NCI-H2081 treated with DMSO at 0.1 percent for 48 hours (cell line): Measurements from ENCODE around the gene AFDN.

Experiments used
- DNase-seq: peaks from one replicate; lab custom pipeline; 2025; lab: John Stamatoyannopoulos, UW

AFDN gene

DNA sequence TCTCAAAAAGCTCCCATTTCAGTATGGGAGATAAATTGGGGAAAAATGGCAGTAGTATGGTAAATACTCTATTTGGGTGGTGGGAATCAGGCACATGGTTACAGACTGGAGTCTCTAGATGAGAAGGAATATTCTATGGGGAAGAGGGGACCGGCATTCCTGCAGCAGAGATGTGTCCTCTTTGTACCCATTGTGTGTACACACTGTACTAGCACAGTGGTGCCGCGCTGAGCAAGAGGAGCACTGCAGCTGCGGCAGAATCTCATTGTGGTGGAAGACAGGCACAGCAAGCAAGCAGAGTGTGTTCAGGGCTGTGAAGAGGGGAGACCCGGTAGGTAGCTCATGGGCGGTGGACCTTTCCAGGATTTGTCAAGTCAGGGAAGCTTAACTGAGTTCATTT is 13.0 kb downstream of the AFDN start:
- DNase-seq: no peak

DNA sequence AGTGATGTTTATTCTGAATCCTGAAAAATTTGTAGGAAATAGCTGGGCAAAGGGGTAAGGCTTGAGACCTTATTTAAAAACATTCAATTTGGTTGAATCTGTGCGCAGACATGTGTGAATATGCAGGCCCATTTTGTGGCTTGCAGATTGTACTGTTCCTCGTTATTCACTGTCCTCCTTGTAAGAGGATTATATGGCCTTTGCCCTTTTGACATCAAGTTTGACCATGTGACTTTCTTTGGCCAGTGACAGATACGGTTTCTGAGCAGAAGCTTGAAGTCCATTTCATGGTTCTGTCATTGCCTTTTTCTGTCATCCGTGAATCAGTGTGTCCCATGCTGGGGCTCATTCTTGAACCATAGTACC is 13.4 kb downstream of the AFDN start:
- no peak for DNase-seq

DNA sequence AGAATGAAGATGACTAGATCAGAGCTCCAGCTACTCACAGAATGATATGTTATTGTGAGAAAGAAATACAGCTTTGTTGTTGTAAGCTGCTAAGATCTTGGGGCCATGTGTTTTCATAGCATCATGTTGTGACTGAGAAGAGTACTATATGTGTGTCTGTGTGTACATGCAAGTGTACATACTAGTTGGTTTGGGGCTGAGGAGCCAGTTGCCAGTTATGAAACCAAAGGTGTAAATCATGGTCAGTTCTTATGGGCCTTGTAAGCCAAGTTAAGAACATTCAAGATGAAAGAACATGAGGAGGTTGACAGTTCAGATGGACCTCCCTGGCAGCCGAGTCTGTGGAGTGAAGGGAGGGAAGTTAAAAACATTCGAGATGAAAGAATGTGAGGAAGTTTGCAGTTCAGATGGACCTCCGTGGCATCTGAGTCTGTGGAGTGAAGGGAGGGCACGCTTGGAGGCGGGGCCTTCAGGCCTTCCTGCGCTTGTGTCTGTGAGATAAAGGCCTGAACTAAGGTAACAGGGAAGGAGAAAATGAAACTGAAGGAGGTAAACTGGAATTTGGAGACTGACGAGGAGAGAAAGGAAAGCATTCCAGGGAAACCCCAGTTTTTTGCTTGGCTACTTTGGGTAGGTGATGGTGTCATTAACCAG is 13.9 kb downstream of the AFDN start:
- DNase-seq: no peak

DNA sequence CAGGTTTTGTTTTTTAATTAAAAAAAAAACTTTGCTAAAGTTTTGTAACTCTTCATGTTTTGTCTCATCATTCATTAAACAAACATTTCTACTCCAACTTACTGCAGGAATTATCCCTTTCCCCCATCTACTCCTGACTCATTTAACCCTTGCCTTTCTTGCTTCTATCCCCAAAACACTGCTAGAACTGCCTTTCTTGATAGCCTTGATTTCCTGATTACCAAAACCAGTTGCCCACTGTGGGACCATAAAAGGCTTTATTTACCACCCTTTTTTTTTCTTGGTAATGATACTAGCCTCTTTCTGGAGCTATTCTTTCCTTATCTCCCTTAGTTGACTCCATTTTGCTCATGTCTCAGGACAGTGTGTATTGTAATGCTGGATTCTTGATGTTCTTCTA is 15.3 kb downstream of the AFDN start:
- DNase-seq: no peak

GRCh38 chr6:167842457-167842856 is 15.7 kb downstream of the AFDN start:
- no peak for DNase-seq

DNA sequence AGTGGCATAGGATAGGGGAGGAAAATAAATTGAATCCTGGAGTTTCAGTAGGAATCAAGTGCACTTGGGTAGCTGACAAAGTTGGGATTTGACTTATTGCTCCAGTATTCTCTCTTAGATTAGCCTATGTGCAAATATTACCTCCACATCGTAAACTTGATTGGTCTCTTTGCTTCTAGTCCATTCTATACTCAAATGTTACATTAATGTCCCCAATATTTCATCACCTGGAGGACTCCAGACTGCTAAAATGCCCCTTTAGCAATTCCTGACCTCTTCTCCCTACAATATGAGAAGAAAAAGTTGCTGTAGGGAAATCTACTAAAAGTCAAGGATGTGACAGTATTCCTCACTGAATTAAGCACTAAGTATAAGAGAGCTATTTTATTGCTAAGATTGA is 16.3 kb downstream of the AFDN start:
- no peak for DNase-seq

GRCh38 chr6:167845856-167846255 is 19.1 kb downstream of the AFDN start:
- no peak for DNase-seq

- DNase-seq: no peak
These were observed 20.4 kb downstream of the AFDN start for GRCh38 chr6:167846997-167847606.

- no peak for DNase-seq
These were observed 21.2 kb downstream of the AFDN start for GRCh38 chr6:167847936-167848335.

- DNase-seq: no peak
These were observed 22.1 kb downstream of the AFDN start for GRCh38 chr6:167848783-167849182.

GRCh38 chr6:167849846-167850459 is 23.2 kb downstream of the AFDN start:
- DNase-seq: no peak

DNA sequence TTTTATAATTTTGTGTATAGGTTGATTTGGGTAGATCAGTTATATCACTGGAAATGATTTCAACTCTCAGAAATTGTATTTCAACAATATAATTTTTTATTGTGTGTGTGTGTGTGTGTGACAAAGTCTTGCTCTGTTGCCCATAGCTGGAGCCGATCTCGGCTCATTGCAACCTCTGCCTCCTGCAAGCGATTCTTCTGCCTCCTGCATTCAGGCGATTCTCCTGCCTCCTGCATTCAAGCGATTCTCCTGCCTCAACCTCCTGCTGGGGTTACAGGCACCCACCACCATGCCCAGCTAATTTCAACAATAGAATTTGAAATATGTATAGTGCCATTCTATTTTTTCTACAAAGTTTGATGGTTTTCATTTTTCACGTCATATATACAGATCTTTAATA is 24.1 kb downstream of the AFDN start:
- no peak for DNase-seq

DNA sequence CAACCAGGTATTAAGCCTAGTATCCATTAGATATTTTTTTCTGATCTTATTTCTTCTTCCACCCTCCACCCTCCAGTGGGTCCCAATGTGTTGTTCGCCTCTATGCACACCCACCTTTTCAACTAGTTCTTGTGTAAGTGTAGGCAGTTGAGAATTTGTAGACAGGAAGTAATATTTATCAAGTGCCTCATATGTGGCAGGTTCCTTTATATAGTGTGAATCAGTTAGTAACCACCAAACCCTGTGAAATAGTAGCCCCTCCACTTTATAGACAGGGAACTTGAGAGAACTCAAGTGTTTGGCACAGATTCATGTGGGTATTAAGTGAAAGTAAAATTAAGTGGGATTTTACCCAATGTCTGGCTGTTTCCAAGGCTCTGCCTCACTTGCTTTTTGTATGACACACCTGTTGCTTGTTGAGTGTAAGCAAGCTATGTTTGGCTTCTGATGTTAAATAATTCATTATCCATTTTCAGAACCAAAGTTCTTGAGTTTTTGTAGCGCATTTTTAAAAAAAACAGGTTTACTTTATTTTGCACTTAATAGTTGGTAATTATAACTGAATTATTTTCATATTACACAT is 24.8 kb downstream of the AFDN start:
- DNase-seq: no peak

GRCh38 chr6:167855825-167856425 is 29.2 kb downstream of the AFDN start:
- no peak for DNase-seq

DNA sequence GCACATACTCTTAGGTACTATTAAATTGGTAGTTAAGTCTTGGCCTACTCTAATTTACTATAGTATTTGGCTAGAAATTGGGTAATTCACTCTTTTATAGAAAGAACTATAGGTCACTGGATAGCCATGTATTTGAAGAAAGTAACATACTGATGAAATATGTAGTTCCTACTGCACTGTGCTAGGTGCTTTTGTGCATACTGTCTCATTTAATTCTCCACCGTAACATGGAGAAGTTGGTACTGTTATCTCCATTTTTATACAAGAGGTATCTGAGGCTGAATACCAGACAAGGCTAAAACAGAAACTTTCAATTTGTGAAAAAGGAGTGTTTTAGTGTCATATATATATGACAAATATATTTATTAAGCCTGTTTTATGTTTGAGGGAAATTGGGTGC is 29.8 kb downstream of the AFDN start:
- DNase-seq: no peak

- no peak for DNase-seq
These were observed 30.4 kb downstream of the AFDN start for GRCh38 chr6:167856999-167857660.

- DNase-seq: no peak
These were observed 31.4 kb downstream of the AFDN start for GRCh38 chr6:167858086-167858591.

DNA sequence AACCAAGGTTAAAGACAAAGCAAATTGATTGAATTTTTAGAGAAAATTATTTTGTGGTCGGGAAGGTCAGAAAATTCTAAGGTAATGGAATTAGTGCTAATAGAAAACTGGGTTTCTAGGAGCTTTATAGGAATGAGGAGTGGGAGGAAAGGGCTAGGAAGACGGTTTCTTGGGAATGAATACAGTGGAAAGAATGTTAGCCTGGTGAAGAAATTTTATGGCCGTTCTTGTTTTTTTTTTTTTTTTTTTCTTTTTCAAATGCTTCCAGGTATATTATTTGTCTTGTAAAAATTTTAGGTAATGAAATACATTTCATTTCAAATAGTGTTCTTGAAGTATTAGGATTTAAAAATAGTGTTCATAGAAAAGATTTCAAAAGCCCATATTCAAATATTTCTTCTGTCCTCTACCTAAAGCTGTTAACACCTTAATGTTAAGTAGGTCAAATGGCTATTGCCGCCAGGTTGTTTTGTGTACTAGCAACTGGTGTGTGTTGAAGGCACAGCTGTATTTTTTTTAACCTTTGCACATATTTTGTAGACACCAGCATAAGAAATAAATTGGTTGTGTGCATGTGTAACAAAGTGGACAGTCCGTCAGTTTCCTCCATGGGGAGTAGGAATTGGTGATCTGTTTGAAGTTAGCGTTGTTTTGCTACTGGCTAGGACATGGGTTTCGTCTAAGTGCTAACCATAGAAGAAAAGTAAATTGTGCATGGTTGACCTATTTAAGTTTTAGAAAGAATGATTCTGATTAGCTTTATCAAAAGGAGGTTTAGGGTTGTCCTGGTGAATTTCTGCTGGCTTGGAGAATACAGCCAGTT is 32.3 kb downstream of the AFDN start:
- DNase-seq: no peak

GRCh38 chr6:167860550-167861226 is 34.0 kb downstream of the AFDN start:
- DNase-seq: no peak

DNA sequence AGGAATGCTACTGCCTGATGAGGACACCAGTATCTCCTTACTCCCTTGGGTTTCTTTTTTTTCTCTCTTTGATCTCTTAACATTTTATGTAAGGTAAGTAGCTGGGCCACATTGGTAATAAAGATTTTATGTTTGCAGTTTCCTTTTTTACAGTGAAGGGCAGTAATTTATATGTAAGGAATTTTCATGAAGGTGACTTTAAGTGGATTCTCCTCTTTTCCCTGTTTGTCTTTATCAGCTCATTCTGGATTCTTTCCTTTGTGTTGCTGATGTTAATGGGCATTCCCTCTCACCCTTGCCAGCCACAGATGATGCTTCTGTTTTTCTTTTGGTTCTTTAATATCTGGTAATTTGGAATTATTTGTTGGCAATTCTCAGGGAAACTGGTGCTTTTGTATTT is 34.7 kb downstream of the AFDN start:
- no peak for DNase-seq

DNA sequence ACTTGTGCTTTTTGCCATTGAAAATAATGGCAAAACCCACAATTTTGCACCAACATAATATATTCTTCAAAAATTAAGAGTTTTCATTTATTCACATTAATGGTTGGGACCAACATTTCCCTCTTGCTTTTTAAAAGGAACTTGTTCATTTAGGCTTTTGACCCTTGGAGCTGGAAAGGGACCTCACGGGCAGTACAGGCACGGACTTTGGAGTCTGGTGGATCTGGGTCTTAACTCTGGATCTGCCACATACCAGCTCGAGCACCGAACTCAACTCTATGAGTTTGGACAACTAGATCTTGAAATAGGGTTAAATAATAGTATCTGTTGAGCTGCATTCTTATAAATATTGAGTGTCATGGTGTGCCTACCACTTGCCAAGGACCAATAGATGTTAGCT is 37.2 kb downstream of the AFDN start:
- DNase-seq: no peak
